Measurements from ENCODE around the gene FYB1. TPM values are rescaled to one million over a fixed set of nuclear protein-coding genes. Genes with fewer than 3 reads are reported as not detected.
"Not testable (repeated sequence)": the region's sequence is repeated elsewhere in the genome, so short reads cannot be mapped to it uniquely, and the experiment has no call there.

FYB1 gene, protein sequence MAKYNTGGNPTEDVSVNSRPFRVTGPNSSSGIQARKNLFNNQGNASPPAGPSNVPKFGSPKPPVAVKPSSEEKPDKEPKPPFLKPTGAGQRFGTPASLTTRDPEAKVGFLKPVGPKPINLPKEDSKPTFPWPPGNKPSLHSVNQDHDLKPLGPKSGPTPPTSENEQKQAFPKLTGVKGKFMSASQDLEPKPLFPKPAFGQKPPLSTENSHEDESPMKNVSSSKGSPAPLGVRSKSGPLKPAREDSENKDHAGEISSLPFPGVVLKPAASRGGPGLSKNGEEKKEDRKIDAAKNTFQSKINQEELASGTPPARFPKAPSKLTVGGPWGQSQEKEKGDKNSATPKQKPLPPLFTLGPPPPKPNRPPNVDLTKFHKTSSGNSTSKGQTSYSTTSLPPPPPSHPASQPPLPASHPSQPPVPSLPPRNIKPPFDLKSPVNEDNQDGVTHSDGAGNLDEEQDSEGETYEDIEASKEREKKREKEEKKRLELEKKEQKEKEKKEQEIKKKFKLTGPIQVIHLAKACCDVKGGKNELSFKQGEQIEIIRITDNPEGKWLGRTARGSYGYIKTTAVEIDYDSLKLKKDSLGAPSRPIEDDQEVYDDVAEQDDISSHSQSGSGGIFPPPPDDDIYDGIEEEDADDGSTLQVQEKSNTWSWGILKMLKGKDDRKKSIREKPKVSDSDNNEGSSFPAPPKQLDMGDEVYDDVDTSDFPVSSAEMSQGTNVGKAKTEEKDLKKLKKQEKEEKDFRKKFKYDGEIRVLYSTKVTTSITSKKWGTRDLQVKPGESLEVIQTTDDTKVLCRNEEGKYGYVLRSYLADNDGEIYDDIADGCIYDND
- total RNA-seq: 10 to 100 TPM; 10.1 to 26.0 TPM
- long read RNA-seq, donor 1, partial matches to known transcripts: 5 of 7 reads
- long read RNA-seq, donor 1, other reads (novel, unspliced or antisense): 1 of 7 reads
- long read RNA-seq, donor 2, partial matches to known transcripts: 6 of 9 reads
- long read RNA-seq, donor 2, other reads (novel, unspliced or antisense): 3 of 9 reads

DNA sequence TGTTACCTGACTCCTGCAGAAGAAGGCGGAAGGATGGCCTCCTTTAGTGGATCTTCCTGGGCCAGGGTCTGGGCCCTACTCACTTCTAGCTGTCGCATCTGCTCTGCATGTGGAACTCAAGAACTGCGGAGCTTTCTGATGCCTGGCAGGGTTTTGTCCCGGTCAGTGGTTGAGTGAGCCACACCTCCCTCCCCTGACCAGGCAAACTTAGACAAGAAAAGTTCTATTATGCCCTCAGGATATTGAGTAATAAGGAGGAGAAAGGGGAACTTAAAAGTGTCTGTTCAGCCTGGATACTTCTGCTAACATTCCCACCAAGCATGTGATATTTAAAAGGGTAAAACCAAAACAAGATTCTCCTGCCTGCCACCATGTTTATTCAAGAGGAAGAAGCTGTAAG, at the start of gene FYB1:
Gene FYB1 (minus strand): TSS at position 127 of the 400 bp plus-strand sequence. CDS start 16,603 bp downstream, outside the sequence.
- intact Hi-C loops (cut with DNase I): loop anchor here (10.0 kb wide), 2 partner anchors 325 to 345 kb away; no protein-coding TSS in a partner anchor
- peak; percentile 84 for DNase-seq (ENCODE audit: low spot score)

DNA sequence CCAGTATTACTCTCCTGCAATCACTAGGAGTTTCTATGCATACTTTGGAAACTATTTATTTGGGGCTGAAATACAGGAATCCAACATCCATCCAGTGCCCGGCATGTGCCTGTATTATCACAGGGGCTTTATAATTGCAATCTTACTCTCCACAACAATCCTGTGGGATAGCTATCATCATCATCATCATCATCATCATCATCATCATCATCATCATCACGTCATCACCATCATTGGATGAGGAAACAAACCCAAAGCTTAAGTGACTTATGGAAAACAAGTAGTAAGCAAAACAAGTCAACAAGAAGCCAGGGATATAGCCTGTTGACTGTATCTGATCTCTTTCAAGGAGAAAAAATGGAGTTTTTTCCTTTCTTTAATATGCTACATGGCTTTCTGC, 47.8 kb upstream of the FYB1 start:
- DNase-seq (ENCODE audit: low spot score): no peak
- intact Hi-C loops (cut with DNase I): no loop called here

- no peak for DNase-seq (ENCODE audit: low spot score)
- intact Hi-C loops (cut with DNase I): no loop called here
Measured at GRCh38 chr5:39266442-39266841, 47.1 kb upstream of the FYB1 start.

DNA sequence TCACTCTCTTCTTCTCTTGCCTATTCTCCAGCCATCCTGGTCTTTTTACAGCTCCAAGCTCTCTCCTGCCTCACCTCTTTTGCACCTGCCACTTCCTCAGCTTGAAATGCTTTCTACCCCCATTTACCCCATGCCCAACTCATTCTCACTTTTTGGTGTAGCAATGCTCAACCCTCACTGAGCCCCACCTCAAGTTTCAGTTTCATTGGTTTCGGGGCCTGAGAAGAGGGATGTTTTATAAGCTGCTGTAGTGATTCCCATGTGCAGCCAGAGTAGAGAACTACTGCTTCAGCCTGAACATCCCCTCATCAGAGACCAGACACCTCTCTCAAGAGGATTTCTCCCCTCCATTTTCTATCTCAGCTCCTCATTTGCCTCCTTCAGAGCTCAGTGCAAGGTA, 45.2 kb upstream of the FYB1 start:
- intact Hi-C loops (cut with DNase I): no loop called here
- DNase-seq (ENCODE audit: low spot score): no peak

DNA sequence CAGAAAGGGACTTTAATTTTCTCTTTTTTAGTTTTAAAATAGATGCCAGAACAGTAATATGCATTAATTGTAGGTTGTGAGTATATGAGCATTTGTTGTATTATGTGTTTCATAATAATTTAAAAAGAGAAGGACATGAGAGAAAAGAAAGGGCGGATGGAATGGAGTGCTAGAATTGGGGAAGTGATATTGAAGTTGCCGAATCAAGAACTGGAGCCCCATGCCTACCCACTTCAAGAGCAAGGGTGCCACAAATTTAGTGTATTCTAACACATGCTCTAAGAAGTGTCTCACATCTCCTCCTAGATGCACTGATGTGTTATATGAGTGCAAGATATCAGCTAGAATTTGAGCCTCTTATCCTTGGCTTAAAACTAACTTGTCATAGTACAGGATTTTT, 43.6 kb upstream of the FYB1 start:
- no peak for DNase-seq (ENCODE audit: low spot score)
- intact Hi-C loops (cut with DNase I): no loop called here

- intact Hi-C loops (cut with DNase I): no loop called here
- no peak for DNase-seq (ENCODE audit: low spot score)
Measured at GRCh38 chr5:39260095-39260494, 40.7 kb upstream of the FYB1 start.

DNA sequence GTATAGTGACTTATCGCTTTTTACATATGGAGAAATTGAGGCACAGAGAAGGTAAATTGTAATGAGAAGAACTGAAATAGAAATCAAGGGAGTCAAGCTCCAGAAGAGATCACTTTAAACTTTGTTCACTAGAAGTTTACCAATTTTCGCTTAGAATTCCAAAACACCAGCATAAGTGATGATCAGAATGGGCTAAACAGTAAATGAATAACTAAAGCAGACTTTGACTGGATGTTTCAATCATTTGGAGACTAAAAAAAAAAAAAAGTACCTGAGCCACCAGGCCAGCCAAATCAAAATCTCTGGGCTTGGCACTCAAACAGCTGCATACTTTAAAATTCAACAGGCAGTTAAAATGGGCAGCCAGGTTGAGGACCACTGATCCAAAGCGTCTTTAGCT, 38.2 kb upstream of the FYB1 start:
- no peak for DNase-seq (ENCODE audit: low spot score)
- intact Hi-C loops (cut with DNase I): no loop called here

GRCh38 chr5:39256477-39257235, 37.3 kb upstream of the FYB1 start:
- DNase-seq (ENCODE audit: low spot score): no peak
- intact Hi-C loops (cut with DNase I): no loop called here

DNA sequence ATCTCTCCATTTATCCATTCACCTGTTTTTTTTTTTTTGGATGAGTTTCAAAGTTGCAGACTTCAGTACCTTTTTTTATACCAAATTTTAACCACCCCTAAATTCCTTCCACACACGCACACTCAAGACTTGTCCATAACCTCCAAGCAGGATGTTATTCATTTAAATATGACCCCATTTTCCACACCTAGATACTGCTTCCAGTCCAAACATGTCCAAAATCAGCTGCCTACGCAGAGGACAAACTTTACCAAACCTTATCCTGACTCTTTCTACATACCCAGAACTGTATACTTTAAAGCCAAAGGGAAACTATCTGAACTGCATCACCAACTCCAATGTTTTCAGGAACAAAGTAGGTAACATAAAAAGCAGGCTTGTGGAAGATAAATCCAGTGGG, 36.0 kb upstream of the FYB1 start:
- no peak for DNase-seq (ENCODE audit: low spot score)

GRCh38 chr5:39254671-39255070, 35.3 kb upstream of the FYB1 start:
- intact Hi-C loops (cut with DNase I): no loop called here
- DNase-seq (ENCODE audit: low spot score): no peak

More for the DNA sequence above, 36.0 kb upstream of the FYB1 start:
- intact Hi-C loops (cut with DNase I): no loop called here

DNA sequence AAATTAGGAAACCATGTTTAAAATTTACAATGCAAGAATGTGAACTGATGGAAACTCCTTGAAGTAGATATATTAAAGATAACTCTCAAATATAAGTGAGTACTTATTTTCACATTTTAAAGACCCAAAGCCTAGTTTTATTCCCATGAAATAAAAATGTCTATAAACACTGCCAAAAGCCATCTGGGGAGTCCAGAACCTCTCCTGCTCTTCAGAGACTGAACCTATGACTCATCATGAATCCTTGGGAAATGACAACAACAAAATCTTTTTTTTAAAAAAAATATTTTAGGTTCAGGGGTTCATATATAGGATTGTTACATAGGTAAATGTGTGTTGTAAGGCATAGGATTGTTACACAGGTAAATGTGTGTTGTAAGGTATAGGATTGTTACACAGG, 33.8 kb upstream of the FYB1 start:
- intact Hi-C loops (cut with DNase I): no loop called here
- DNase-seq (ENCODE audit: low spot score): no peak

DNA sequence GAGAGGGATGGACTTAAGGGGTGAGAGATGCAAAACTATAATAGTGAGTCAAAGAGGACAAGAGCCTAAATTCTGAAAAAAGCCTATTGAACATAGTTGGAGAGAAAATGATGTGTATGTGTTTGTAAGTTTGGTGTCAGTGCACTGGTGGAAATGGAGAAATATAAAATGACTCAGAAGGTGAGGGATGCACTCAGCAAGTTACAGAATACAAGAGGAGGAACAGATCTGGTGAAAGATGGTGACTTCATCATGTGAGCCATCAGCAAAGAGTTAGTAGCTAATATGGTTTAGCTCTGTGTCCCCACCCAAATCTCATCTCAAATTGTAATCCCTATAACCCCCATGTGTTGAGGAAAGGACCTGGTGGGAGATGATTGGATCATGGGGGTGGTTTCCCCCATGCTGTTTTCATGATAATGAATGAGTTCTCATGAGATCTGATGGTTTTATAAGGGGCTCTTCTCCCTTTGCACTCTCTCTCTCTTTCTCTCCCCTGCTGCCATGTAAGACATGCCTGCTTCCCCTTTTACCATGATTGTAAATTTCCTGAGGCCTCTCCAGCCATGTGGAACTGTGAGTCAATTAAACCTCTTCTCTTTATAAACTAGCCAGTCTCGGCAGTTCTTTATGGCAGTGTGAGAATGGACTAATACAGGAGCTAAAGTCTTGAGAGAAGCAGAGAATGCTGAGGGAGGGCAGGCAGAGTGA, 30.4 kb upstream of the FYB1 start:
- DNase-seq (ENCODE audit: low spot score): no peak
- intact Hi-C loops (cut with DNase I): no loop called here

GRCh38 chr5:39249069-39249468, 29.7 kb upstream of the FYB1 start:
- DNase-seq (ENCODE audit: low spot score): no peak
- intact Hi-C loops (cut with DNase I): no loop called here

DNA sequence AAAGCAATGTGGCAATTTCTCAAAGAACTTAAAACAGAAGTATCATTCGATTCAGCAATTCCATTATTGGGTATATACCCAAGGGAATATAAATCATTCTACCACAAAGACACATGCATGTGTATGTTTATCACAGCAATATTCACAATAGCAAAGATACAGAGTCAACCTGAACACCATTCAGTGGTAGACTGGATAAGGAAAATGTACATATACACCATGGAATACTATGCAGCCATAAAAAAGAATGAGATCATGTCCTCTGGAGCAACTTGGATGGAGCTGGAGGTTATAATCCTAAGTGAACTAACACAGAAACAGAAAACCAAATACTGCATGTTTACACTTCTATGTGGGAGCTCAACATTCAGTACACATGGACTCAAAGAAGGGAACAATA, 21.4 kb upstream of the FYB1 start:
- no peak for DNase-seq (ENCODE audit: low spot score)
- intact Hi-C loops (cut with DNase I): no loop called here

- intact Hi-C loops (cut with DNase I): no loop called here
- no peak for DNase-seq (ENCODE audit: low spot score)
Measured at GRCh38 chr5:39238366-39239105, 19.2 kb upstream of the FYB1 start.

- intact Hi-C loops (cut with DNase I): no loop called here
- DNase-seq (ENCODE audit: low spot score): no peak
Measured at GRCh38 chr5:39236718-39237117, 17.4 kb upstream of the FYB1 start.

GRCh38 chr5:39235648-39236047, 16.3 kb upstream of the FYB1 start:
- intact Hi-C loops (cut with DNase I): no loop called here
- no peak for DNase-seq (ENCODE audit: low spot score)

DNA sequence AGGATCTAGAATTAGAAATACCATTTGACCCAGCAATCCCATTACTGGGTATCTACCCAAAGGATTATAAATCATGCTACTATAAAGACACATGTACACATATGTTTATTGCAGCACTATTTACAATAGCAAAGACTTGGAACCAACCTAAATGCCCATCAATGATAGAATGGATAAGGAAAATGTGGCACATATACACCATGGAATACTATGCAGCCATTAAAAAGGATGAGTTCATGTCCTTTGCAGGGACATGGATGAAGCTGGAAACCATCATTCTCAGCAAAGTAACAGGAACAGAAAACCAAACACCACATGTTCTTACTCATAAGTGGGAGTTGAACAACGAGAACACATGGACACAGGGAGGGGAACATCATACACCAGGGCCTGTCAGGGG, 15.1 kb upstream of the FYB1 start:
- intact Hi-C loops (cut with DNase I); DNase-seq (ENCODE audit: low spot score): not testable (repeated sequence)
